GM12865 (cell line): ENCODE data around the gene TTC21A.

Source experiments
- DNase-seq: peaks from one replicate; pipeline ENCODE4 v3.0.0; 2010; ENCODE audit warnings: low read depth
- H3K4me3 ChIP-seq: 2 replicates; pipeline ENCODE4 v1.5.1; 2011; ENCODE audit warnings: mild to moderate bottlenecking, low read depth, low read length, control low read depth
- CTCF ChIP-seq: IDR thresholded peaks from 2 replicates; pipeline ENCODE4 v1.5.1; 2011; ENCODE audit warnings: low read length, control low read depth, low read depth, inconsistent platforms; ENCODE audit not compliant: insufficient read depth; ENCODE audit errors: missing control alignments

Gene TTC21A

GRCh38 chr3:39088456-39088855, 19.0 kb upstream of the TTC21A start:
- DNase-seq, result no peak
- no peak overlapping the region for H3K4me3 ChIP-seq
- no peak for TF ChIP-seq CTCF

DNA sequence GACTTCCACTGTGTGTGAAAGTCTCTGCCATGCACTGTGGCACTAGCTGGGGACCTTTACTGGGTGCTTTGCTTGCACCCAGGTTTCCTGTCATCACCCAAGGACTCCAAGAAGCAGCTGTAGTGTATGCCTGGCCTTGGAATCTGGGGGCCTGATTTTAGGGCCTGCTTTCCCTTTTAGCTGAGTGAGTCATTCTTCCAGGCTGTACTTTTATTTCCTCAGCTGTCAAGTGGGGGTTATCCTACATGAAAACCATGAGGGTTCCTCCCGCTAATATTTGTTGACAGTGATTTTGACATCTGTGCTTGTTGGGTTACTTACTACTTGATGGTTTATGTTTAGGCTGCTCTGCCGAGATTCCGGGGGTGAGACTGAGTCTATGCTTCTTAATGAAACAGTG, 18.6 kb upstream of the TTC21A start:
- TF ChIP-seq CTCF, result no peak
- H3K4me3 ChIP-seq, result no peak overlapping the region
- no peak for DNase-seq

- H3K4me3 ChIP-seq, result no peak overlapping the region
- no peak for TF ChIP-seq CTCF
- DNase-seq, result no peak
Measured at GRCh38 chr3:39090922-39091321, 16.6 kb upstream of the TTC21A start.

GRCh38 chr3:39094851-39095677, 12.4 kb upstream of the TTC21A start:
- TF ChIP-seq CTCF, result no peak
- DNase-seq, result no peak
- no peak overlapping the region for H3K4me3 ChIP-seq

GRCh38 chr3:39095778-39096177, 11.7 kb upstream of the TTC21A start:
- no peak for DNase-seq
- no peak overlapping the region for H3K4me3 ChIP-seq
- no peak for TF ChIP-seq CTCF

GRCh38 chr3:39096775-39097174, 10.7 kb upstream of the TTC21A start:
- no peak for DNase-seq
- TF ChIP-seq CTCF, result no peak
- no peak overlapping the region for H3K4me3 ChIP-seq
